DND-41 (cell line): ENCODE measurements around the gene NETO2.

Source experiments
- EZH2 ChIP-seq: IDR thresholded peaks from 3 replicates; pipeline ENCODE4 v1.6.1; 2012; ENCODE audit warnings: borderline replicate concordance, low read depth, mild to moderate bottlenecking, moderate library complexity, low read length, inconsistent platforms; ENCODE audit not compliant: severe bottlenecking
- TF ChIP-seq, protein P1 (sequence below): IDR thresholded peaks from 2 replicates; pipeline ENCODE4 v1.5.1; 2012; ENCODE audit warnings: borderline replicate concordance, low read length, moderate library complexity, mild to moderate bottlenecking; ENCODE audit not compliant: poor library complexity, severe bottlenecking; ENCODE audit errors: extremely low read depth

DNA sequence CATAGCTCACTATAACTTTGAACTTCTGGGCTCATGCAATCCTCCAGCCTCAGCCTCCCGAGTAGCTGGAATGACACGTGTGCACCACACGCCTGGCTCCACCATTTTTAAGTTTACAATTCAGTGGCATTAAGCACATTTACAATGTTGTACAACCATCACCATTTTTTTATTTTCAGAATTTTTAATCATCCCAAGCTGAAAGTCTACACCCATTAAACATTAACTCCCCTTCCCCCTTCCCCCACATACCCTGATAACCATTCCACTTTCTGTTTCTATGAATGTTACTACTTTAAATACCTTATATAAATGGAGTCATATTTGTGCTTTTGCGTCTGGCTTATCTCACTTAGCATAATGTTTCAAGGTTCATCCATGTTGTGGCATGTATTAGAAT is 18.0 kb downstream of the NETO2 start:
- TF ChIP-seq, protein P1, sequence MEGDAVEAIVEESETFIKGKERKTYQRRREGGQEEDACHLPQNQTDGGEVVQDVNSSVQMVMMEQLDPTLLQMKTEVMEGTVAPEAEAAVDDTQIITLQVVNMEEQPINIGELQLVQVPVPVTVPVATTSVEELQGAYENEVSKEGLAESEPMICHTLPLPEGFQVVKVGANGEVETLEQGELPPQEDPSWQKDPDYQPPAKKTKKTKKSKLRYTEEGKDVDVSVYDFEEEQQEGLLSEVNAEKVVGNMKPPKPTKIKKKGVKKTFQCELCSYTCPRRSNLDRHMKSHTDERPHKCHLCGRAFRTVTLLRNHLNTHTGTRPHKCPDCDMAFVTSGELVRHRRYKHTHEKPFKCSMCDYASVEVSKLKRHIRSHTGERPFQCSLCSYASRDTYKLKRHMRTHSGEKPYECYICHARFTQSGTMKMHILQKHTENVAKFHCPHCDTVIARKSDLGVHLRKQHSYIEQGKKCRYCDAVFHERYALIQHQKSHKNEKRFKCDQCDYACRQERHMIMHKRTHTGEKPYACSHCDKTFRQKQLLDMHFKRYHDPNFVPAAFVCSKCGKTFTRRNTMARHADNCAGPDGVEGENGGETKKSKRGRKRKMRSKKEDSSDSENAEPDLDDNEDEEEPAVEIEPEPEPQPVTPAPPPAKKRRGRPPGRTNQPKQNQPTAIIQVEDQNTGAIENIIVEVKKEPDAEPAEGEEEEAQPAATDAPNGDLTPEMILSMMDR: no peak
- no peak for TF ChIP-seq EZH2
